WTC11 (cell line): ENCODE data around the gene AANAT.

Experiments used
- CTCF ChIP-seq: fragments of 200-600 bp; IDR thresholded peaks from 2 replicates; pipeline ENCODE4 v1.8.0; 2022; ENCODE audit warnings: antibody characterized with exemption
- E2F1 ChIP-seq: sonication (generic); formaldehyde crosslinking; IDR thresholded peaks from 2 replicates; pipeline ENCODE4 v1.8.0; 2022; ENCODE audit warnings: mild to moderate bottlenecking, missing genetic modification reagents
- MYBL2 ChIP-seq: sonication (generic); formaldehyde crosslinking; IDR thresholded peaks from 2 replicates; pipeline ENCODE4 v1.8.1; 2023; ENCODE audit warnings: mild to moderate bottlenecking, moderate library complexity, missing genetic modification reagents

GRCh38 chr17:76474894-76475293 is 7.5 kb downstream of the AANAT start:
- TF ChIP-seq CTCF (no peak), MYBL2 (CRISPR knock-in tag) (no peak), E2F1 (CRISPR knock-in tag) (no peak)
